HG03558 (cell line): ENCODE data around the gene SLC12A8.

Source experiments
- ATAC-seq: cut with Tn5 transposase; IDR thresholded peaks from one replicate; pipeline ENCODE4 v1.9.1; 2021; ENCODE audit warnings: moderate number of reproducible peaks; ENCODE audit not compliant: unreplicated experiment; ENCODE audit errors: extremely low read depth

SLC12A8 gene

GRCh38 chr3:125120379-125121122, 92.0 kb downstream of the SLC12A8 start:
- no peak for ATAC-seq

- ATAC-seq, result peak; percentile 37
Measured at GRCh38 chr3:125119752-125120378, 92.7 kb downstream of the SLC12A8 start.

- no peak for ATAC-seq
Measured at GRCh38 chr3:125118600-125118999, 93.9 kb downstream of the SLC12A8 start.

GRCh38 chr3:125117631-125118191, 94.8 kb downstream of the SLC12A8 start:
- no peak for ATAC-seq

- ATAC-seq, result no peak
Measured at GRCh38 chr3:125116311-125117080, 96.1 kb downstream of the SLC12A8 start.

- ATAC-seq, result no peak
Measured at GRCh38 chr3:125115640-125116039, 96.9 kb downstream of the SLC12A8 start.

GRCh38 chr3:125112981-125113380, 99.6 kb downstream of the SLC12A8 start:
- ATAC-seq, result no peak

GRCh38 chr3:125110876-125111480, 101.6 kb downstream of the SLC12A8 start:
- no peak for ATAC-seq

GRCh38 chr3:125110016-125110875, 102.3 kb downstream of the SLC12A8 start:
- ATAC-seq, result no peak

GRCh38 chr3:125109536-125109925, 103.0 kb downstream of the SLC12A8 start:
- no peak for ATAC-seq

- ATAC-seq, result no peak
Measured at GRCh38 chr3:125108833-125109535, 103.6 kb downstream of the SLC12A8 start.

GRCh38 chr3:125107861-125108567, 104.5 kb downstream of the SLC12A8 start:
- ATAC-seq, result no peak

- no peak for ATAC-seq
Measured at GRCh38 chr3:125107363-125107762, 105.2 kb downstream of the SLC12A8 start.

- no peak for ATAC-seq
Measured at GRCh38 chr3:125105116-125105515, 107.4 kb downstream of the SLC12A8 start.

GRCh38 chr3:125104639-125105038, 107.9 kb downstream of the SLC12A8 start:
- ATAC-seq, result no peak

GRCh38 chr3:125103406-125103805, 109.1 kb downstream of the SLC12A8 start:
- no peak for ATAC-seq

GRCh38 chr3:125102470-125102869, 110.1 kb downstream of the SLC12A8 start:
- ATAC-seq, result no peak

- no peak for ATAC-seq
Measured at GRCh38 chr3:125098611-125099291, 113.8 kb downstream of the SLC12A8 start.
